Ovary (tissue), 3 donors: ENCODE data around the gene CRB1.

ENCODE experiments used
- CTCF ChIP-seq, 3 donors: fragments of 450-650 bp in 2 of 3; fragments of 200-600 bp in 1 of 3; IDR thresholded peaks; one replicate each; pipeline versions ENCODE4 v1.5.1 to v1.8.0; 2016 to 2022; ENCODE audit warnings: antibody characterized with exemption in 3 of 3, mild to moderate bottlenecking in 1 of 3
- EP300 ChIP-seq: sonication (generic); formaldehyde crosslinking; IDR thresholded peaks from one replicate; pipeline ENCODE4 v1.6.1; 2017; ENCODE audit warnings: antibody characterized with exemption
- POLR2A ChIP-seq: fragments of 450-650 bp; IDR thresholded peaks from one replicate; pipeline ENCODE4 v1.6.1; 2017; ENCODE audit warnings: antibody characterized with exemption, mild to moderate bottlenecking, moderate library complexity
- donor health status: DM: no; HTN: no; CAD: no.

DNA sequence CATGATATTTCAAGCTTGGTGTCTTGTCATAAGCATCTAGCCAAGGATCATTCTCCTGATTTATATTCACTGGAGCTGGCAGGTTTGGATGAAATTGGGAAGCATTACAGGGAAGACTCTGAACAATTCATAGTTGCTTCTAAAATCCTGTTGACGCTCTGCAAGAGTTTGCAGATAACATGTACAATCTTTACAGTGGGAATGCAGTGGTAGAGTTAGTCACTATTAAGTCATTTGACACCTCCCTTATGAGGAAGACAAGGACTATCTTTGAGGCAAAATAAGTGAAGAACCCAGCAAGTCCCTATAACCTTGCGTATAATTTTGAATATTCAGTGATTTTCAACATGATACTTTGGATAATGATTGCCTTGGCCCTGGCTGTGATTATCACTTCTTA, 45.3 kb upstream of the CRB1 start:
- TF ChIP-seq CTCF (IDR thresholded peaks at IDR 0.05): no peak
- no peak for TF ChIP-seq POLR2A
- TF ChIP-seq EP300: no peak
